WTC11 (cell line): ENCODE results near the gene MMAB.

Experiments
- ATF3 ChIP-seq: sonication (generic); formaldehyde crosslinking; conservative IDR thresholded peaks from 2 replicates; pipeline ENCODE4 v1.8.1; 2022; ENCODE audit warnings: mild to moderate bottlenecking, missing genetic modification reagents
- CREM ChIP-seq: sonication (generic); formaldehyde crosslinking; IDR thresholded peaks from 2 replicates; pipeline ENCODE4 v1.8.1; 2022; ENCODE audit warnings: mild to moderate bottlenecking, missing genetic modification reagents, moderate library complexity
- CTCF ChIP-seq: fragments of 200-600 bp; IDR thresholded peaks from 2 replicates; pipeline ENCODE4 v1.8.0; 2022; ENCODE audit warnings: antibody characterized with exemption
- ELF4 ChIP-seq: sonication (generic); formaldehyde crosslinking; IDR thresholded peaks from 2 replicates; pipeline ENCODE4 v1.8.1; 2022; ENCODE audit warnings: low read depth, mild to moderate bottlenecking, moderate library complexity, missing genetic modification reagents
- ESRRA ChIP-seq: sonication (generic); formaldehyde crosslinking; IDR thresholded peaks from 2 replicates; pipeline ENCODE4 v1.8.1; 2022; ENCODE audit warnings: mild to moderate bottlenecking, missing genetic modification reagents, borderline replicate concordance
- HMGXB4 ChIP-seq: sonication (generic); formaldehyde crosslinking; IDR thresholded peaks from 2 replicates; pipeline ENCODE4 v1.8.1; 2023; ENCODE audit warnings: mild to moderate bottlenecking, moderate library complexity, missing genetic modification reagents
- MAX ChIP-seq: sonication (generic); formaldehyde crosslinking; IDR thresholded peaks from 2 replicates; pipeline ENCODE4 v1.8.0; 2022; ENCODE audit warnings: mild to moderate bottlenecking, missing genetic modification reagents
- NFYB ChIP-seq: sonication (generic); formaldehyde crosslinking; conservative IDR thresholded peaks from 2 replicates; pipeline ENCODE4 v1.8.0; 2022; ENCODE audit warnings: low read depth, missing genetic modification reagents
- PRRX2 ChIP-seq: fragments of 250-450 bp; sonication (Bioruptor Pico); IDR thresholded peaks from 2 replicates; pipeline ENCODE4 v1.8.0; 2021; ENCODE audit warnings: mild to moderate bottlenecking
- SMAD3 ChIP-seq: sonication (generic); formaldehyde crosslinking; IDR thresholded peaks from 2 replicates; pipeline ENCODE4 v1.8.0; 2022; ENCODE audit warnings: missing genetic modification reagents, mild to moderate bottlenecking, borderline replicate concordance
- STAT6 ChIP-seq: sonication (generic); formaldehyde crosslinking; conservative IDR thresholded peaks from 2 replicates; pipeline ENCODE4 v1.8.1; 2023; ENCODE audit warnings: mild to moderate bottlenecking, low read depth, missing genetic modification reagents, moderate library complexity
- USF2 ChIP-seq: sonication (generic); formaldehyde crosslinking; IDR thresholded peaks from 2 replicates; pipeline ENCODE4 v1.8.1; 2023; ENCODE audit warnings: mild to moderate bottlenecking, missing genetic modification reagents, moderate library complexity
- ZBTB43 ChIP-seq: sonication (generic); formaldehyde crosslinking; IDR thresholded peaks from 2 replicates; pipeline ENCODE4 v1.8.1; 2023; ENCODE audit warnings: mild to moderate bottlenecking, missing genetic modification reagents
- ZNF219 ChIP-seq: sonication (generic); formaldehyde crosslinking; IDR thresholded peaks from 2 replicates; pipeline ENCODE4 v1.8.0; 2023; ENCODE audit warnings: missing genetic modification reagents, mild to moderate bottlenecking, borderline replicate concordance

- TF ChIP-seq CTCF (no peak), ZBTB43 (CRISPR knock-in tag) (no peak), NFYB (CRISPR knock-in tag) (no peak), ESRRA (CRISPR knock-in tag) (no peak), PRRX2 (CRISPR knock-in tag) (no peak), ZNF219 (no peak), CREM (CRISPR knock-in tag) (no peak), HMGXB4 (CRISPR knock-in tag) (no peak), MAX (CRISPR knock-in tag) (no peak), STAT6 (CRISPR knock-in tag) (no peak), SMAD3 (CRISPR knock-in tag) (no peak), ATF3 (CRISPR knock-in tag) (no peak), ELF4 (CRISPR knock-in tag) (no peak), USF2 (CRISPR knock-in tag) (no peak)
Measured at GRCh38 chr12:109599087-109599486, 25.8 kb upstream of the MMAB start.
